ENCODE measurements around the gene ATXN7L1.

The ATXN7L1 gene

DNA sequence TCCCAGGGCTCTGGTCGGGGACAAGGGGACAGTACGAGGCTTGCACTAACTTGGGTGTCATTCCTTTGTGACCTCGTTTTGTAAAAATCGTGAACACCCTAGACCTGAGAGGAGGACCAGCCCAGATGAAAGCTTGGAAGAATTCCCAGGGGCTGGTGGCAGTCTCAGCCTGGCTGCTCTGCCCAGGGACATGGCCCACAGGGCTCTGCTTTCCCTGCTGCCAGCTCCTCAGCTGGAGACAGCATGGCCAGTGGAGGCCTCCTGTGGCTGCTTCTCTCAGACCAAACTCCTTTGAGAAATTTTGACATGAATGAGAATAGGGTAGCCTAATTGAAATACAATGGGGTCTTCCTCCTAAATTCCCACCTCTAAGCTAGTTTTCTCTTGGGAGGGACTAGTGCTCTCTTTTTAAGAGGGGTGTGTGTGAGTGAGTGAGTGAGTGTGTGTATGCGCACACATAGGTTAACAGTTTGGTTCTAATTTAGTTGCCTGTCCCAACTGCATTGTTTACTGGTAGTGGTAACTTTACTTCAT lies 154.8 kb downstream of the ATXN7L1 start:
- DNase-seq (ENCODE audit: low read depth, low spot score): peak; percentile 23
- no peaks in the 10 kb centered on the region for H3K9me3 ChIP-seq (ENCODE audit: insufficient read depth, low read length)
- no peak for TF ChIP-seq ZNF274 (IDR thresholded peaks at IDR 0.05; ENCODE audit: low read depth, low read length)
- no peak for TF ChIP-seq SUZ12 (IDR thresholded peaks at IDR 0.05; ENCODE audit: extremely low read depth, insufficient read depth, insufficient read length)
- no peak for TF ChIP-seq YY1 (IDR thresholded peaks at IDR 0.05; ENCODE audit: insufficient read depth, insufficient read length)
- H3K36me3 ChIP-seq (ENCODE audit: insufficient read depth, insufficient read length, low read length): peaks cover 5% of the 10 kb centered on the region
- H3K4me1 ChIP-seq (ENCODE audit: insufficient read depth, insufficient read length): peaks cover 2% of the 10 kb centered on the region
- no peak overlapping the region for H3K9ac ChIP-seq (ENCODE audit: insufficient read length, low read depth)
- no peaks in the 10 kb centered on the region for H3K27me3 ChIP-seq (ENCODE audit: insufficient read depth, insufficient read length)
- H3K4me3 ChIP-seq (ENCODE audit: insufficient read length, low read depth): no peak overlapping the region

- no peak for TF ChIP-seq YY1 (IDR thresholded peaks at IDR 0.05; ENCODE audit: insufficient read depth, insufficient read length)
- TF ChIP-seq SUZ12 (IDR thresholded peaks at IDR 0.05; ENCODE audit: extremely low read depth, insufficient read depth, insufficient read length): no peak
- TF ChIP-seq ZNF274 (IDR thresholded peaks at IDR 0.05; ENCODE audit: low read depth, low read length): no peak
- no peaks in the 10 kb centered on the region for H3K9me3 ChIP-seq (ENCODE audit: insufficient read depth, low read length)
- H3K4me3 ChIP-seq (ENCODE audit: insufficient read length, low read depth): no peak overlapping the region
- H3K27me3 ChIP-seq (ENCODE audit: insufficient read depth, insufficient read length): no peaks in the 10 kb centered on the region
- DNase-seq (ENCODE audit: low read depth, low spot score): no peak
- no peak overlapping the region for H3K9ac ChIP-seq (ENCODE audit: insufficient read length, low read depth)
- H3K36me3 ChIP-seq (ENCODE audit: insufficient read depth, insufficient read length, low read length): no peaks in the 10 kb centered on the region
- H3K4me1 ChIP-seq (ENCODE audit: insufficient read depth, insufficient read length): peaks cover 2% of the 10 kb centered on the region
Observed at GRCh38 chr7:105719919-105720318, 156.5 kb downstream of the ATXN7L1 start.

GRCh38 chr7:105719395-105719794 lies 157.0 kb downstream of the ATXN7L1 start:
- DNase-seq (ENCODE audit: low read depth, low spot score): no peak
- Histone ChIP-seq H3K4me1 (ENCODE audit: insufficient read depth, insufficient read length) (peaks cover 2% of the 10 kb centered on the region), H3K9me3 (ENCODE audit: insufficient read depth, low read length) (0 out of 2 replicates have a peak, but pooled peaks cover 2% of the 10 kb centered on the region), H3K9ac (ENCODE audit: insufficient read length, low read depth) (no peak overlapping the region), H3K36me3 (ENCODE audit: insufficient read depth, insufficient read length, low read length) (no peaks in the 10 kb centered on the region), H3K27me3 (ENCODE audit: insufficient read depth, insufficient read length) (no peaks in the 10 kb centered on the region), H3K4me3 (ENCODE audit: insufficient read length, low read depth) (no peak overlapping the region)
- TF ChIP-seq ZNF274 (IDR thresholded peaks at IDR 0.05; ENCODE audit: low read depth, low read length): no peak
- no peak for TF ChIP-seq YY1 (IDR thresholded peaks at IDR 0.05; ENCODE audit: insufficient read depth, insufficient read length)
- TF ChIP-seq SUZ12 (IDR thresholded peaks at IDR 0.05; ENCODE audit: extremely low read depth, insufficient read depth, insufficient read length): no peak

DNA sequence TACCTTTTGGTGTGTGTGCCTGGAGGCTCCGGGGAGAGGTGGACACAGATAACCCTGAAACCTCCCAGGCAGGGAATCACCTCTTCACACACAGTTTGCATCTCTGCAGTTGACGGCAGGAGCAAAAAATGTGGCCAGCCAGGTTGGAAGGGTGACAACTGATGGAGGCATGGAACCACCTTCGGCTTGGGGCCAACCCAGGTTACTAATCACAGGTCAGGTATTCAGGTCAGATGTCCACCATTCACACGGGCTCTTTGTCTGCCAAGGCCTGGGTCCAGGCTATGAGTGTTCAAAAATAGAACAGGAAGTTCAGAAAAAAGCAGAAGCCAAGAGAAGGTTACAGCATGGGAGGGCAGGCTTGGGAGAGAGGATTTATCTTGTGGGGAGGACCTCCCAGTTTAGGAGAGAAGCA lies 157.9 kb downstream of the ATXN7L1 start:
- Histone ChIP-seq H3K4me1 (ENCODE audit: insufficient read depth, insufficient read length) (peaks cover 2% of the 10 kb centered on the region), H3K36me3 (ENCODE audit: insufficient read depth, insufficient read length, low read length) (no peaks in the 10 kb centered on the region), H3K9ac (ENCODE audit: insufficient read length, low read depth) (no peak overlapping the region), H3K27me3 (ENCODE audit: insufficient read depth, insufficient read length) (no peaks in the 10 kb centered on the region), H3K4me3 (ENCODE audit: insufficient read length, low read depth) (no peak overlapping the region), H3K9me3 (ENCODE audit: insufficient read depth, low read length) (peaks cover 11% of the 10 kb centered on the region; the same call in 1 of the 2 replicates)
- no peak for TF ChIP-seq ZNF274 (IDR thresholded peaks at IDR 0.05; ENCODE audit: low read depth, low read length)
- TF ChIP-seq YY1 (IDR thresholded peaks at IDR 0.05; ENCODE audit: insufficient read depth, insufficient read length): no peak
- TF ChIP-seq SUZ12 (IDR thresholded peaks at IDR 0.05; ENCODE audit: extremely low read depth, insufficient read depth, insufficient read length): no peak
- no peak for DNase-seq (ENCODE audit: low read depth, low spot score)

GRCh38 chr7:105715528-105715927 lies 160.9 kb downstream of the ATXN7L1 start:
- no peak for TF ChIP-seq YY1 (IDR thresholded peaks at IDR 0.05; ENCODE audit: insufficient read depth, insufficient read length)
- TF ChIP-seq SUZ12 (IDR thresholded peaks at IDR 0.05; ENCODE audit: extremely low read depth, insufficient read depth, insufficient read length): no peak

DNA sequence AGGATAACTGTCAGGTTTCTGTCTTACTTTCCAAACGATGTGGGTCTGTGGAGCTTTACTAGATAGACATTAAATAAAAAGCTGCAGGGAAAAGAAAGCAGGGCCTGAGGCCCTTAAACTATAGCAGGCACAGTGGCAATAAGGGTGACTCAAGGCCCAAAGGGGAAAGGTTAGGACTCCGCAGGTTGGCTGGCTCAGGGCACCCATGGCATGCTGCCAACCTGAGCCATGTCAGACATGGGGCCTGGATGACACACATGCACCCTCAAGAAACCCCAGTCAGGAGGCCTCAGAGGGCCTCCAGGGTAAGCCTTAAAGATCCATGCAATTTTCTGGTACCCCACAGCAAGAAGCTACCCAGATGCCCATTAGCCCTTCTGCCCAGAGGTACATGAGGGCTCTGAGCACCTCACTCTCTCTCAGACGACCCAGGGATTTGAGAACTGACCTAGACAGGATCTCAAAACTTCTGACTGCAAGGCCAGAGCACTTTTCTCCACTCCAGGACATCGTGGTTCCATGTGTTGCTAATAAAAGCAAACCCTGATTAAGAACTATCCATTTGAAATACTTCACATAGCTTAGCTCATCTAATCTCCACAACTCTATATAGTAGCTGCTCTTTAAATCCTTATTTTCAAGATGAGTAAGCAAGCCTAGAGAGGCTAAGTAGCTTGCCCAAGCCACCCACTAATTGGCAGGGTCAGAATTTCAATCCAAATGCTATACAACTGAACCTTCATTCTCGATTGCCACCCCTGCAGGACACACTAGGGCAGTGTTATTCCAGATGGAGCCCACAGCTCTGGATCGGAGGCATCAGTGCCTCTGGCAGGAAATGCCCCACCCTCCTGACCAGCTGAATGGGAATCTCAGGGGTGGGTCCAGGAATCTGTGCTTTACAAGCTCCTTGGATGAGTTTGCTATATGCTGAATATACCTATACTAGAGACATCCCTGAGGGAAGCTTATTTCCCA lies 162.6 kb downstream of the ATXN7L1 start:
- no peak overlapping the region for H3K9ac ChIP-seq (ENCODE audit: insufficient read length, low read depth)
- H3K36me3 ChIP-seq (ENCODE audit: insufficient read depth, insufficient read length, low read length): no peaks in the 10 kb centered on the region
- peaks cover 2% of the 10 kb centered on the region for H3K4me1 ChIP-seq (ENCODE audit: insufficient read depth, insufficient read length)
- TF ChIP-seq YY1 (IDR thresholded peaks at IDR 0.05; ENCODE audit: insufficient read depth, insufficient read length): no peak
- TF ChIP-seq SUZ12 (IDR thresholded peaks at IDR 0.05; ENCODE audit: extremely low read depth, insufficient read depth, insufficient read length): no peak
- no peak for TF ChIP-seq ZNF274 (IDR thresholded peaks at IDR 0.05; ENCODE audit: low read depth, low read length)
- no peaks in the 10 kb centered on the region for H3K27me3 ChIP-seq (ENCODE audit: insufficient read depth, insufficient read length)
- H3K9me3 ChIP-seq (ENCODE audit: insufficient read depth, low read length): peaks cover 53% of the 10 kb centered on the region
- no peak for DNase-seq (ENCODE audit: low read depth, low spot score)
- no peak overlapping the region for H3K4me3 ChIP-seq (ENCODE audit: insufficient read length, low read depth)

More at GRCh38 chr7:105715528-105715927, 160.9 kb downstream of the ATXN7L1 start:
- Histone ChIP-seq H3K27me3 (ENCODE audit: insufficient read depth, insufficient read length) (no peaks in the 10 kb centered on the region), H3K9me3 (ENCODE audit: insufficient read depth, low read length) (peaks cover 41% of the 10 kb centered on the region), H3K4me3 (ENCODE audit: insufficient read length, low read depth) (no peak overlapping the region), H3K4me1 (ENCODE audit: insufficient read depth, insufficient read length) (peaks cover 2% of the 10 kb centered on the region), H3K9ac (ENCODE audit: insufficient read length, low read depth) (no peak overlapping the region), H3K36me3 (ENCODE audit: insufficient read depth, insufficient read length, low read length) (no peaks in the 10 kb centered on the region)
- no peak for DNase-seq (ENCODE audit: low read depth, low spot score)

DNA sequence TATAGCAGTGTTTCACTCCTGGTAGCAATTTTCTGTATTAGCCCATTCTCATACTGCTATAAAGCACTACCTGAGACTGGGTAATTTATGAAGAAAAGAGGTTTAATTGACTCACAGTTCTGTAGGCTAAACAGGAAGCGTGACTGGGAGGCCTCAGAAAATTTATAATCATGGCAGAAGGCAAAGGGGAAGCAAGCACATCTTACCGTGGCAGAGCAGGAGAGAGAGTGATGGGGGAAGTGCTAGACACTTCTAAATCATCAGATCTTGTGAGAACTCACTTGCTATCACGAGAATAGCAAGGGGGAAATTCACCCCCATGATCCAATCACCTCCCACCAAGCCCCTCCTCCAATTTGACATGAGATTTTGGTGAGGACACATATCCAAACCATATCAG lies 163.5 kb downstream of the ATXN7L1 start:
- H3K4me3 ChIP-seq (ENCODE audit: insufficient read length, low read depth): no peak overlapping the region
- no peak for TF ChIP-seq SUZ12 (IDR thresholded peaks at IDR 0.05; ENCODE audit: extremely low read depth, insufficient read depth, insufficient read length)
- no peak for TF ChIP-seq YY1 (IDR thresholded peaks at IDR 0.05; ENCODE audit: insufficient read depth, insufficient read length)
- no peak for TF ChIP-seq ZNF274 (IDR thresholded peaks at IDR 0.05; ENCODE audit: low read depth, low read length)
- H3K27me3 ChIP-seq (ENCODE audit: insufficient read depth, insufficient read length): no peaks in the 10 kb centered on the region
- H3K4me1 ChIP-seq (ENCODE audit: insufficient read depth, insufficient read length): no peaks in the 10 kb centered on the region
- peaks cover 53% of the 10 kb centered on the region for H3K9me3 ChIP-seq (ENCODE audit: insufficient read depth, low read length)
- H3K36me3 ChIP-seq (ENCODE audit: insufficient read depth, insufficient read length, low read length): no peaks in the 10 kb centered on the region
- no peak for DNase-seq (ENCODE audit: low read depth, low spot score)
- no peak overlapping the region for H3K9ac ChIP-seq (ENCODE audit: insufficient read length, low read depth)
